Measurements from ENCODE around the gene CTAGE4.
"Not testable (repeated sequence)": the region's sequence is repeated elsewhere in the genome, so short reads cannot be mapped to it uniquely, and the experiment has no call there.

The CTAGE4 gene

DNA sequence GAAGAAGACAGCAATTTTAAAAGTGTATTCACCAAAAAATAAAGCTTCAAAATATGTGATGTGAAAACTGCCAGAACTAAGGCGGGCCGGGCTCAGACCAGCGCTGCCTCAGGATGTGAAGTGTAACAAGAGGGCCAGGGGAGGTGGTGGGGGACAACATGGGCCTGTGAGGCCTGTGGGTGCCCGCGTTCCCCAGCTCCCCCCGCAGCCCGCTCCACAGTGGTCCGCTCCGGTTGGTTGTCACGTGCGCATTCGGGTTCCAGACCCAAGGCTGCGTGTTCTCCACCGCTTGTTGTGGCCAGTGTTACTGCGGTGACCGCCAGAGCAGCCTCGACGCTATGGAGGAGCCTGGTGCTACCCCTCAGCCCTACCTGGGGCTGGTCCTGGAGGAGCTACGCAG, at the start of gene CTAGE4:
Gene CTAGE4 (plus strand): TSS at position 301 of the 400 bp plus-strand sequence. CDS start 38 bp downstream, at position 339.
- not testable (repeated sequence) for H3K36me3 ChIP-seq (ENCODE audit: control insufficient read depth, insufficient read depth, low read length); H3K27ac ChIP-seq; H3K9me3 ChIP-seq (ENCODE audit: control insufficient read depth, low read length); H3K27me3 ChIP-seq (ENCODE audit: control insufficient read depth, insufficient read depth, low read length); H3K4me1 ChIP-seq; H2AFZ ChIP-seq; H3K79me2 ChIP-seq; H3K4me2 ChIP-seq (ENCODE audit: low read length); H3K9ac ChIP-seq; H3K4me3 ChIP-seq (ENCODE audit: low read depth, low read length)

- TF ChIP-seq, protein P1, sequence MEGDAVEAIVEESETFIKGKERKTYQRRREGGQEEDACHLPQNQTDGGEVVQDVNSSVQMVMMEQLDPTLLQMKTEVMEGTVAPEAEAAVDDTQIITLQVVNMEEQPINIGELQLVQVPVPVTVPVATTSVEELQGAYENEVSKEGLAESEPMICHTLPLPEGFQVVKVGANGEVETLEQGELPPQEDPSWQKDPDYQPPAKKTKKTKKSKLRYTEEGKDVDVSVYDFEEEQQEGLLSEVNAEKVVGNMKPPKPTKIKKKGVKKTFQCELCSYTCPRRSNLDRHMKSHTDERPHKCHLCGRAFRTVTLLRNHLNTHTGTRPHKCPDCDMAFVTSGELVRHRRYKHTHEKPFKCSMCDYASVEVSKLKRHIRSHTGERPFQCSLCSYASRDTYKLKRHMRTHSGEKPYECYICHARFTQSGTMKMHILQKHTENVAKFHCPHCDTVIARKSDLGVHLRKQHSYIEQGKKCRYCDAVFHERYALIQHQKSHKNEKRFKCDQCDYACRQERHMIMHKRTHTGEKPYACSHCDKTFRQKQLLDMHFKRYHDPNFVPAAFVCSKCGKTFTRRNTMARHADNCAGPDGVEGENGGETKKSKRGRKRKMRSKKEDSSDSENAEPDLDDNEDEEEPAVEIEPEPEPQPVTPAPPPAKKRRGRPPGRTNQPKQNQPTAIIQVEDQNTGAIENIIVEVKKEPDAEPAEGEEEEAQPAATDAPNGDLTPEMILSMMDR (IDR thresholded peaks at IDR 0.05), result no peak
- H3K4me1 ChIP-seq, result no peaks in the 10 kb centered on the region
- no peak overlapping the region for H2AFZ ChIP-seq
- no peaks in the 10 kb centered on the region for H3K36me3 ChIP-seq (ENCODE audit: control insufficient read depth, insufficient read depth, low read length)
- no peaks in the 10 kb centered on the region for H3K27me3 ChIP-seq (ENCODE audit: control insufficient read depth, insufficient read depth, low read length)
- no peaks in the 10 kb centered on the region for H3K9me3 ChIP-seq (ENCODE audit: control insufficient read depth, low read length)
- no peak overlapping the region for H3K4me2 ChIP-seq (ENCODE audit: low read length)
- H3K27ac ChIP-seq, result no peak overlapping the region
- H3K9ac ChIP-seq, result no peak overlapping the region
- H3K4me3 ChIP-seq (ENCODE audit: low read depth, low read length), result no peak overlapping the region
- no peaks in the 10 kb centered on the region for H3K79me2 ChIP-seq
Measured at GRCh38 chr7:144134116-144134515, 49.1 kb upstream of the CTAGE4 start.

DNA sequence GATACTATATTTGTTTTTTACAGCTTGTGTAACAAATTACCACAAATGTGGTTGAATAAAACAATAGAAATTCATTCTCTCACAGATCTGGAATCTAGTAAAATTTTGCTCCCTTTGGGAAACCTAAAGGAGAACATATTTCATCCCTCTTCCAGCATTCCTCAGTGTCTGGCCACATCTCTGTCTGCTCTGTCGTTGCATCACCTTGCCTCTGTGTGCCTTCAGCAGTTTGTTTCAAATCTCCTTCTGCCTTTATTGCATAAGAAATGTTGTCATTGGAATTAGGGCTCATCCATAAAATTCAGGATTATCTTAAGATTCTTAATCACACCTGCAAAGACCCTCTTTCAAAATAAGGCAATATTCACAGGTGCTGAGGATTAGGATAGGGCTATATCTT, 45.8 kb upstream of the CTAGE4 start:
- no peaks in the 10 kb centered on the region for H3K27me3 ChIP-seq (ENCODE audit: control insufficient read depth, insufficient read depth, low read length)
- H3K9me3 ChIP-seq (ENCODE audit: control insufficient read depth, low read length), result no peaks in the 10 kb centered on the region
- H2AFZ ChIP-seq, result no peak overlapping the region
- H3K9ac ChIP-seq, result no peak overlapping the region
- H3K36me3 ChIP-seq (ENCODE audit: control insufficient read depth, insufficient read depth, low read length), result no peaks in the 10 kb centered on the region
- H3K4me2 ChIP-seq (ENCODE audit: low read length), result no peak overlapping the region
- no peak overlapping the region for H3K27ac ChIP-seq
- H3K79me2 ChIP-seq, result no peaks in the 10 kb centered on the region
- no peaks in the 10 kb centered on the region for H3K4me1 ChIP-seq
- no peak overlapping the region for H3K4me3 ChIP-seq (ENCODE audit: low read depth, low read length)
- TF ChIP-seq, protein P1 (IDR thresholded peaks at IDR 0.05), result no peak

GRCh38 chr7:144142187-144142586, 41.1 kb upstream of the CTAGE4 start:
- H2AFZ ChIP-seq, result no peak overlapping the region
- H3K27ac ChIP-seq, result no peak overlapping the region
- no peaks in the 10 kb centered on the region for H3K4me1 ChIP-seq
- no peak overlapping the region for H3K4me2 ChIP-seq (ENCODE audit: low read length)
- H3K9ac ChIP-seq, result no peak overlapping the region
- no peaks in the 10 kb centered on the region for H3K36me3 ChIP-seq (ENCODE audit: control insufficient read depth, insufficient read depth, low read length)
- no peaks in the 10 kb centered on the region for H3K9me3 ChIP-seq (ENCODE audit: control insufficient read depth, low read length)
- no peaks in the 10 kb centered on the region for H3K27me3 ChIP-seq (ENCODE audit: control insufficient read depth, insufficient read depth, low read length)
- no peak overlapping the region for H3K4me3 ChIP-seq (ENCODE audit: low read depth, low read length)
- no peaks in the 10 kb centered on the region for H3K79me2 ChIP-seq
- TF ChIP-seq, protein P1 (IDR thresholded peaks at IDR 0.05), result no peak

- H2AFZ ChIP-seq, result no peak overlapping the region
- H3K4me2 ChIP-seq (ENCODE audit: low read length), result no peak overlapping the region
- no peak overlapping the region for H3K9ac ChIP-seq
- H3K79me2 ChIP-seq, result no peaks in the 10 kb centered on the region
- no peak overlapping the region for H3K4me3 ChIP-seq (ENCODE audit: low read depth, low read length)
- H3K4me1 ChIP-seq, result no peaks in the 10 kb centered on the region
- H3K27ac ChIP-seq, result no peak overlapping the region
- H3K36me3 ChIP-seq (ENCODE audit: control insufficient read depth, insufficient read depth, low read length), result no peaks in the 10 kb centered on the region
- TF ChIP-seq, protein P1 (IDR thresholded peaks at IDR 0.05), result no peak
- no peaks in the 10 kb centered on the region for H3K27me3 ChIP-seq (ENCODE audit: control insufficient read depth, insufficient read depth, low read length)
- no peaks in the 10 kb centered on the region for H3K9me3 ChIP-seq (ENCODE audit: control insufficient read depth, low read length)
Measured at GRCh38 chr7:144144426-144144825, 38.8 kb upstream of the CTAGE4 start.

Data from parathyroid adenoma (tissue), 2 donors.